ENCODE results near the gene LNPEP.

The LNPEP gene

DNA sequence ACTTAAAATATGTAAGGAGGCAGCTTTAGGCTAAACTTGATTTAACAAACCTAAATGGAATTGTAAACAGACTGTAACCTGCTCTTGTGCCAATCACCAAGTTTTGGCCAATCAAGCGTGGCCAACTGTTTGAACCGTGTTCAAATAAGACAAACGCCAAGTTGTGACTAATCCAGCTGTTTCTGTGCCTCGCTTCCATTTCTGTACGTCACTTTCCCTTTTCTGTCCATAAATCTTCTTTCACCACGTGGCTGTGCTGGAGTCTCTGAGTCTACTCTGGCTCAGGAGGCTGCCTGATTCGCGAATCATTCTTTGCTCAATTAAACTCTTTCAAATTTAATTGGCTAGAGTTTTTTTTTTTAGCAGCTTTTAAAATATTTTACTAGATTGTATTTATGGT, 135.2 kb downstream of the LNPEP start:
- Histone ChIP-seq H3K14ac (ENCODE audit: low read length) (no peak overlapping the region), H3K18ac (ENCODE audit: low read length) (no peak overlapping the region), H3K23ac (ENCODE audit: low read length) (no peak overlapping the region), H3K9me3 (ENCODE audit: insufficient read depth, low read depth, low read length) (no peaks in the 10 kb centered on the region), H3K4me3 (ENCODE audit: low read depth, low read length) (no peak overlapping the region), H3K27me3 (ENCODE audit: insufficient read depth, low read length) (no peaks in the 10 kb centered on the region), H4K12ac (ENCODE audit: low read depth, low read length) (no peak overlapping the region), H4K91ac (ENCODE audit: low read depth, low read length) (no peak overlapping the region), H3K79me1 (ENCODE audit: low read length) (no peaks in the 10 kb centered on the region), H3K9ac (ENCODE audit: low read length) (no peak overlapping the region), H3K4me2 (ENCODE audit: low read length) (no peak overlapping the region), H2AK5ac (ENCODE audit: low read length) (no peak overlapping the region), H4K8ac (ENCODE audit: low read depth, low read length) (no peak overlapping the region), H3K4ac (ENCODE audit: low read depth, low read length) (no peak overlapping the region), H3K36me3 (ENCODE audit: control insufficient read depth in 1 of 2, insufficient read depth in 2 of 2, low read length in 2 of 2) (no peaks in the 10 kb centered on the region), H2BK12ac (ENCODE audit: low read length) (no peak overlapping the region), H2AFZ (ENCODE audit: insufficient read depth, low read length, poor library complexity) (no peak overlapping the region), H3K4me1 (ENCODE audit: control insufficient read depth in 1 of 2, insufficient read depth in 2 of 2, low read length in 2 of 2) (no peaks in the 10 kb centered on the region), H3K79me2 (ENCODE audit: control insufficient read depth, insufficient read depth, low read length, poor library complexity) (no peaks in the 10 kb centered on the region), H3K27ac (ENCODE audit: low read depth, low read length) (no peak overlapping the region), H2BK120ac (ENCODE audit: insufficient read depth, low read length, poor library complexity) (no peak overlapping the region), H2BK5ac (ENCODE audit: low read depth, low read length, poor library complexity) (no peak overlapping the region)
- no CpG with 5 or more reads among the region's 8 CpGs for WGBS (ENCODE audit: extremely low coverage, insufficient coverage, insufficient read length)
- no peak for DNase-seq

DNA sequence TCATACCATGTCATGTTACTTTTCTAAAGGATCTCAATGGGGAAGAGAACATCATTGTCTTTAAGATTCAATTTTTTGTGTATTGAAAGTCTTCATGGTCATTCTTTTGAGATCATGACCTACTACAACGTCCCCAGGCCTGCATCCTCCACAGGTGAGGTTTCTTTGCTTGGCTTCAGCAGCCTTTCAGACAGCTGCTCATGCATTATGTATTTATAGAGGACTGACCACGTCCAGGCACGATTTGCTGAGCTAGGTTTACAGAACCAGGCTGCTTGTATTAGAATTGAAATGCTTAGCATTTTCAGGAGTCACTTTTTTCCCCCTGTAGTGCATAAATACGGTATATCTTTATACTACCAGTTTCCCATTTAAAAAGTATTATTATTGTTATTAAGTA, 136.1 kb downstream of the LNPEP start:
- Histone ChIP-seq H3K18ac (ENCODE audit: low read length) (no peak overlapping the region), H3K23ac (ENCODE audit: low read length) (no peak overlapping the region), H2BK120ac (ENCODE audit: insufficient read depth, low read length, poor library complexity) (no peak overlapping the region), H2AFZ (ENCODE audit: insufficient read depth, low read length, poor library complexity) (no peak overlapping the region), H3K4me1 (ENCODE audit: control insufficient read depth in 1 of 2, insufficient read depth in 2 of 2, low read length in 2 of 2) (no peaks in the 10 kb centered on the region), H4K8ac (ENCODE audit: low read depth, low read length) (no peak overlapping the region), H2BK12ac (ENCODE audit: low read length) (no peak overlapping the region), H3K9me3 (ENCODE audit: insufficient read depth, low read depth, low read length) (no peaks in the 10 kb centered on the region), H3K27me3 (ENCODE audit: insufficient read depth, low read length) (no peaks in the 10 kb centered on the region), H2BK5ac (ENCODE audit: low read depth, low read length, poor library complexity) (no peak overlapping the region), H3K4me3 (ENCODE audit: low read depth, low read length) (no peak overlapping the region), H3K4me2 (ENCODE audit: low read length) (no peak overlapping the region), H3K79me2 (ENCODE audit: control insufficient read depth, insufficient read depth, low read length, poor library complexity) (no peaks in the 10 kb centered on the region), H3K36me3 (ENCODE audit: control insufficient read depth in 1 of 2, insufficient read depth in 2 of 2, low read length in 2 of 2) (no peaks in the 10 kb centered on the region), H3K14ac (ENCODE audit: low read length) (no peak overlapping the region), H4K91ac (ENCODE audit: low read depth, low read length) (no peak overlapping the region), H3K79me1 (ENCODE audit: low read length) (no peaks in the 10 kb centered on the region), H3K27ac (ENCODE audit: low read depth, low read length) (no peak overlapping the region), H3K4ac (ENCODE audit: low read depth, low read length) (no peak overlapping the region), H4K12ac (ENCODE audit: low read depth, low read length) (no peak overlapping the region), H2AK5ac (ENCODE audit: low read length) (no peak overlapping the region), H3K9ac (ENCODE audit: low read length) (no peak overlapping the region)
- DNase-seq: no peak
- WGBS (ENCODE audit: extremely low coverage, insufficient coverage, insufficient read length): no CpG with 5 or more reads among the region's 4 CpGs

DNA sequence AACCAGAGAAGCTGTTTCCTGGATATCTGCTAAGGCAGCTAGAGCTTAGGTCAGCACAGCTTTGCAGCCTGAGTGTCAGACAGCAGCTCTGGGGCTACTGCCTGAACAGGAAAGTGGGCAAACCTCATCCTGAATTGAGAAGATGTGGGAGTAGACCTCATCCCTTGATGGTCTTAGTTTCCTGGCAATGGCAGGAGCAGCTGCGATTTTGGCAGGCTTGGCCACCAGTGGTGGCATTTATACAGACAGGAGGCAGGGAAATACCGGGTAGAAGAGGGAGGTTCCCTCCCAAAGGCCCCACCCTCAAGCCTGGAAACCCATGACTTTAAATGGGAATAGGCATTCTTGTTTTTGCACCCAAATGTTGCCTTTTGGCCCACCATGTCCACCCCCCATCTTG, 136.8 kb downstream of the LNPEP start:
- Histone ChIP-seq H3K4me1 (ENCODE audit: control insufficient read depth in 1 of 2, insufficient read depth in 2 of 2, low read length in 2 of 2) (no peaks in the 10 kb centered on the region), H3K27ac (ENCODE audit: low read depth, low read length) (no peak overlapping the region), H3K23ac (ENCODE audit: low read length) (no peak overlapping the region), H4K91ac (ENCODE audit: low read depth, low read length) (no peak overlapping the region), H3K36me3 (ENCODE audit: control insufficient read depth in 1 of 2, insufficient read depth in 2 of 2, low read length in 2 of 2) (no peaks in the 10 kb centered on the region), H2BK12ac (ENCODE audit: low read length) (no peak overlapping the region), H3K9me3 (ENCODE audit: insufficient read depth, low read depth, low read length) (no peaks in the 10 kb centered on the region), H3K18ac (ENCODE audit: low read length) (no peak overlapping the region), H3K27me3 (ENCODE audit: insufficient read depth, low read length) (no peaks in the 10 kb centered on the region), H3K79me1 (ENCODE audit: low read length) (no peaks in the 10 kb centered on the region), H4K12ac (ENCODE audit: low read depth, low read length) (no peak overlapping the region), H2BK5ac (ENCODE audit: low read depth, low read length, poor library complexity) (no peak overlapping the region), H3K4ac (ENCODE audit: low read depth, low read length) (no peak overlapping the region), H3K14ac (ENCODE audit: low read length) (no peak overlapping the region), H4K8ac (ENCODE audit: low read depth, low read length) (no peak overlapping the region), H2AFZ (ENCODE audit: insufficient read depth, low read length, poor library complexity) (no peak overlapping the region), H3K4me3 (ENCODE audit: low read depth, low read length) (no peak overlapping the region), H3K4me2 (ENCODE audit: low read length) (no peak overlapping the region), H3K9ac (ENCODE audit: low read length) (no peak overlapping the region), H3K79me2 (ENCODE audit: control insufficient read depth, insufficient read depth, low read length, poor library complexity) (no peaks in the 10 kb centered on the region), H2BK120ac (ENCODE audit: insufficient read depth, low read length, poor library complexity) (no peak overlapping the region), H2AK5ac (ENCODE audit: low read length) (no peak overlapping the region)
- DNase-seq: no peak
- WGBS (ENCODE audit: extremely low coverage, insufficient coverage, insufficient read length): no CpG with 5 or more reads among the region's 2 CpGs

GRCh38 chr5:97073420-97073819, 137.5 kb downstream of the LNPEP start:
- Histone ChIP-seq H3K18ac (ENCODE audit: low read length) (no peak overlapping the region), H3K79me1 (ENCODE audit: low read length) (no peaks in the 10 kb centered on the region), H2AK5ac (ENCODE audit: low read length) (no peak overlapping the region), H3K4ac (ENCODE audit: low read depth, low read length) (no peak overlapping the region), H3K4me1 (ENCODE audit: control insufficient read depth in 1 of 2, insufficient read depth in 2 of 2, low read length in 2 of 2) (no peaks in the 10 kb centered on the region), H3K27me3 (ENCODE audit: insufficient read depth, low read length) (no peaks in the 10 kb centered on the region), H3K23ac (ENCODE audit: low read length) (no peak overlapping the region), H4K12ac (ENCODE audit: low read depth, low read length) (no peak overlapping the region), H3K79me2 (ENCODE audit: control insufficient read depth, insufficient read depth, low read length, poor library complexity) (no peaks in the 10 kb centered on the region), H3K4me3 (ENCODE audit: low read depth, low read length) (no peak overlapping the region), H2BK5ac (ENCODE audit: low read depth, low read length, poor library complexity) (no peak overlapping the region), H3K36me3 (ENCODE audit: control insufficient read depth in 1 of 2, insufficient read depth in 2 of 2, low read length in 2 of 2) (no peaks in the 10 kb centered on the region), H3K27ac (ENCODE audit: low read depth, low read length) (no peak overlapping the region), H3K9me3 (ENCODE audit: insufficient read depth, low read depth, low read length) (no peaks in the 10 kb centered on the region), H2AFZ (ENCODE audit: insufficient read depth, low read length, poor library complexity) (no peak overlapping the region), H4K8ac (ENCODE audit: low read depth, low read length) (no peak overlapping the region), H2BK120ac (ENCODE audit: insufficient read depth, low read length, poor library complexity) (no peak overlapping the region), H2BK12ac (ENCODE audit: low read length) (no peak overlapping the region), H3K14ac (ENCODE audit: low read length) (no peak overlapping the region), H3K9ac (ENCODE audit: low read length) (no peak overlapping the region), H4K91ac (ENCODE audit: low read depth, low read length) (no peak overlapping the region), H3K4me2 (ENCODE audit: low read length) (no peak overlapping the region)
- no CpG with 5 or more reads among the region's 3 CpGs for WGBS (ENCODE audit: extremely low coverage, insufficient coverage, insufficient read length)
- DNase-seq: no peak
